DMS79 (cell line): Measurements from ENCODE around the gene SGK2.

Experiments
- DNase-seq: peaks from one replicate; lab custom pipeline; 2025; lab: John Stamatoyannopoulos, UW

Gene SGK2

GRCh38 chr20:43558412-43559146 lies at the start of gene SGK2:
Gene SGK2 (plus strand): TSS chr20:43559027. CDS start chr20:43566496, 7,469 bp downstream.
- no peak for DNase-seq

GRCh38 chr20:43511879-43512278 lies 46.9 kb upstream of the SGK2 start:
- DNase-seq, result no peak

GRCh38 chr20:43513372-43513930 lies 45.4 kb upstream of the SGK2 start:
- DNase-seq, result no peak

GRCh38 chr20:43513931-43514647 lies 44.7 kb upstream of the SGK2 start:
- no peak for DNase-seq

- no peak for DNase-seq
These were observed 44.2 kb upstream of the SGK2 start for GRCh38 chr20:43514648-43514999.

GRCh38 chr20:43515628-43516027 lies 43.2 kb upstream of the SGK2 start:
- DNase-seq, result no peak

- DNase-seq, result no peak
These were observed 42.5 kb upstream of the SGK2 start for GRCh38 chr20:43516251-43516824.

GRCh38 chr20:43520074-43520630 lies 38.7 kb upstream of the SGK2 start:
- no peak for DNase-seq

- no peak for DNase-seq
These were observed 33.8 kb upstream of the SGK2 start for GRCh38 chr20:43525021-43525420.

GRCh38 chr20:43528258-43528875 lies 30.5 kb upstream of the SGK2 start:
- no peak for DNase-seq

GRCh38 chr20:43529051-43529450 lies 29.8 kb upstream of the SGK2 start:
- DNase-seq, result no peak

GRCh38 chr20:43529457-43530153 lies 29.2 kb upstream of the SGK2 start:
- no peak for DNase-seq

- no peak for DNase-seq
These were observed 28.3 kb upstream of the SGK2 start for GRCh38 chr20:43530321-43531090.

GRCh38 chr20:43531091-43531443 lies 27.8 kb upstream of the SGK2 start:
- no peak for DNase-seq

- no peak for DNase-seq
These were observed 26.3 kb upstream of the SGK2 start for GRCh38 chr20:43532416-43533055.

GRCh38 chr20:43533060-43533459 lies 25.8 kb upstream of the SGK2 start:
- no peak for DNase-seq

GRCh38 chr20:43534016-43534415 lies 24.8 kb upstream of the SGK2 start:
- DNase-seq, result no peak

GRCh38 chr20:43534791-43535350 lies 24.0 kb upstream of the SGK2 start:
- no peak for DNase-seq

GRCh38 chr20:43535370-43536004 lies 23.3 kb upstream of the SGK2 start:
- DNase-seq, result no peak
